Measurements from ENCODE around the gene PTPRN2. TPM values are rescaled to one million over a fixed set of nuclear protein-coding genes. Genes with fewer than 3 reads are reported as not detected.

The PTPRN2 gene
- polyA plus RNA-seq, 1 of the 3 experiments (the other 2 are of a cell fraction): 4.0 TPM

DNA sequence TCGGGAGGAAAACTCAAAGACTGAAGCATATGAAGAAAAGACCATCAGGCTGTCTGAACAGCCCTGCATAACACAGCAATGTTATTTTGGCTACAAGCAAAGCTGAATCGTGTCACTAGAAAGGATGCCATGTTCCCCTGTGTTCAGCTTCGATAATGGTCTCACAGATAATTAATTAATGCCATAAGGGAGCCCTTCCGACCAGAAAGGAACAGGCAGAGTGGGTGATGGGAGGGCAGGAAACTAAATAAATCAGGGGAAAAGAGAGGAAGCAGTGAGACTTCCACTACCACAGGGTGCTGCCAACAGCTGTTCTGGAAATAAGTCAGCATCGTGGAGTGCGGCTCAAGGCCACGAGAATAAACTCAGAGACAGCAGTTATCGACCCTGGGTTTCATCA, 3.2 kb downstream of the PTPRN2 start:
- no peak overlapping the region for H3K4me3 ChIP-seq (ENCODE audit: low read depth in 2 of 2, low read length in 1 of 2)
- WGBS (ENCODE audit: low lambda C conversion rate): 33% methylated on average over 8 of the region's 8 CpGs

DNA sequence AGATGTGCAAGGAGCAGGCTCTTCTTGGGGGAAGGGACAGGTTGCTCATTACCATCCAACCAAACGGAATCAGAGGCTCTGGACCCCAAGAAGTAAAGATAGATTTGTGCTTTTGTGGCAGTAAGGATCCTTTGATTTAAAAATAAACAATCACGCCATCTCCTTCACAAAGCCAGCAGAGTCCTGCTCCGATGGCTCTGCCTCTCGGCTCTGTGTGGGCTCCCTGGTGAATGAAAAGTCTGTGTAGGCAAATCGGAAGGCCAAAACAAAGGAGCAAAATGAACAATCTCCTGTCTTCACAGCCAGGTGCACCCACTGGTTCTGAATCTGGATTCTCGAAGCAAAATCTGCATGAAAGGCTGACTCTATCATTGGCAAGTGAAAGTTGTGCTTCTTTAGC, 3.8 kb downstream of the PTPRN2 start:
- H3K36me3 ChIP-seq (replicated peaks in 1 of 2; ENCODE audit: control insufficient read depth in 1 of 2, insufficient read depth in 2 of 2, low read length in 1 of 2): no peaks in the 10 kb centered on the region
- H3K27me3 ChIP-seq (ENCODE audit: insufficient read depth): no peaks in the 10 kb centered on the region; the same call in 1 of the 2 replicates
- no peaks in the 10 kb centered on the region for H3K79me2 ChIP-seq (ENCODE audit: insufficient read depth)
- 23% methylated on average over 6 of the region's 6 CpGs for WGBS (ENCODE audit: low lambda C conversion rate)
- H3K9me2 ChIP-seq: no peaks in the 10 kb centered on the region
- POLR2A ChIA-PET: interaction anchor here (2.6 kb wide), 1 partner anchor 11 kb away, joined by 8 read pairs; no protein-coding TSS in a partner anchor
- H3K27ac ChIP-seq (ENCODE audit: low read depth in 2 of 2, low read length in 1 of 2): peak overlapping the region in 1 of 2 experiments; percentile 73; a peak in 2 of 4 replicates
- no peak for DNase-seq
- H3F3A ChIP-seq (replicated peaks; ENCODE audit: insufficient read depth): no peaks in the 10 kb centered on the region
- H3K4me3 ChIP-seq (ENCODE audit: low read depth in 2 of 2, low read length in 1 of 2): no peak overlapping the region
- H3K4me1 ChIP-seq (ENCODE audit: control insufficient read depth in 1 of 2, insufficient read depth in 2 of 2, low read depth in 1 of 2, low read length in 1 of 2): peaks cover 0 to 34% of the 10 kb centered on the region in 2 experiments; a peak in 2 of 4 replicates
- no peaks in the 10 kb centered on the region for H3K9me3 ChIP-seq
- CTCF ChIA-PET: interaction anchor here (1.2 to 1.8 kb wide), 2 partner anchors 10 to 88 kb away, joined by 6 read pairs; no protein-coding TSS in a partner anchor
- no peak overlapping the region for H3K9ac ChIP-seq
- no peak overlapping the region for H2AFZ ChIP-seq (ENCODE audit: low read depth)
- TF ChIP-seq FOSL2 (IDR thresholded peaks at IDR 0.05; ENCODE audit: borderline replicate concordance, low read depth) (no peak), RFX5 (IDR thresholded peaks at IDR 0.05; ENCODE audit: low read length) (no peak), YY1 (IDR thresholded peaks at IDR 0.05; ENCODE audit: low read depth) (no peak), TCF12 (IDR thresholded peaks at IDR 0.05) (no peak), SMC3 (IDR thresholded peaks at IDR 0.05; ENCODE audit: low read depth, low read length) (no peak), FOXJ3 (CRISPR knock-in tag; IDR thresholded peaks at IDR 0.05) (no peak), EP300 (IDR thresholded peaks at IDR 0.05; ENCODE audit: borderline replicate concordance in 1 of 2, low read depth in 1 of 2, low read length in 1 of 2) (no peak), POLR2AphosphoS5 (IDR thresholded peaks at IDR 0.05; ENCODE audit: low read depth, low read length) (no peak), NFIC (IDR thresholded peaks at IDR 0.05; ENCODE audit: borderline replicate concordance) (no peak)
- TF ChIP-seq, protein P1, sequence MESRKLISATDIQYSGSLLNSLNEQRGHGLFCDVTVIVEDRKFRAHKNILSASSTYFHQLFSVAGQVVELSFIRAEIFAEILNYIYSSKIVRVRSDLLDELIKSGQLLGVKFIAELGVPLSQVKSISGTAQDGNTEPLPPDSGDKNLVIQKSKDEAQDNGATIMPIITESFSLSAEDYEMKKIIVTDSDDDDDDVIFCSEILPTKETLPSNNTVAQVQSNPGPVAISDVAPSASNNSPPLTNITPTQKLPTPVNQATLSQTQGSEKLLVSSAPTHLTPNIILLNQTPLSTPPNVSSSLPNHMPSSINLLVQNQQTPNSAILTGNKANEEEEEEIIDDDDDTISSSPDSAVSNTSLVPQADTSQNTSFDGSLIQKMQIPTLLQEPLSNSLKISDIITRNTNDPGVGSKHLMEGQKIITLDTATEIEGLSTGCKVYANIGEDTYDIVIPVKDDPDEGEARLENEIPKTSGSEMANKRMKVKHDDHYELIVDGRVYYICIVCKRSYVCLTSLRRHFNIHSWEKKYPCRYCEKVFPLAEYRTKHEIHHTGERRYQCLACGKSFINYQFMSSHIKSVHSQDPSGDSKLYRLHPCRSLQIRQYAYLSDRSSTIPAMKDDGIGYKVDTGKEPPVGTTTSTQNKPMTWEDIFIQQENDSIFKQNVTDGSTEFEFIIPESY (IDR thresholded peaks at IDR 0.05; ENCODE audit: borderline replicate concordance, low read depth): no peak
- TF ChIP-seq, protein P2, sequence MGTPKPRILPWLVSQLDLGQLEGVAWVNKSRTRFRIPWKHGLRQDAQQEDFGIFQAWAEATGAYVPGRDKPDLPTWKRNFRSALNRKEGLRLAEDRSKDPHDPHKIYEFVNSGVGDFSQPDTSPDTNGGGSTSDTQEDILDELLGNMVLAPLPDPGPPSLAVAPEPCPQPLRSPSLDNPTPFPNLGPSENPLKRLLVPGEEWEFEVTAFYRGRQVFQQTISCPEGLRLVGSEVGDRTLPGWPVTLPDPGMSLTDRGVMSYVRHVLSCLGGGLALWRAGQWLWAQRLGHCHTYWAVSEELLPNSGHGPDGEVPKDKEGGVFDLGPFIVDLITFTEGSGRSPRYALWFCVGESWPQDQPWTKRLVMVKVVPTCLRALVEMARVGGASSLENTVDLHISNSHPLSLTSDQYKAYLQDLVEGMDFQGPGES (IDR thresholded peaks at IDR 0.05; ENCODE audit: low read depth, low read length): no peak
- TF ChIP-seq, protein P3, sequence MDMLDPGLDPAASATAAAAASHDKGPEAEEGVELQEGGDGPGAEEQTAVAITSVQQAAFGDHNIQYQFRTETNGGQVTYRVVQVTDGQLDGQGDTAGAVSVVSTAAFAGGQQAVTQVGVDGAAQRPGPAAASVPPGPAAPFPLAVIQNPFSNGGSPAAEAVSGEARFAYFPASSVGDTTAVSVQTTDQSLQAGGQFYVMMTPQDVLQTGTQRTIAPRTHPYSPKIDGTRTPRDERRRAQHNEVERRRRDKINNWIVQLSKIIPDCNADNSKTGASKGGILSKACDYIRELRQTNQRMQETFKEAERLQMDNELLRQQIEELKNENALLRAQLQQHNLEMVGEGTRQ (IDR thresholded peaks at IDR 0.05; ENCODE audit: borderline replicate concordance, low read depth, low read length): no peak
- TF ChIP-seq, protein P4, sequence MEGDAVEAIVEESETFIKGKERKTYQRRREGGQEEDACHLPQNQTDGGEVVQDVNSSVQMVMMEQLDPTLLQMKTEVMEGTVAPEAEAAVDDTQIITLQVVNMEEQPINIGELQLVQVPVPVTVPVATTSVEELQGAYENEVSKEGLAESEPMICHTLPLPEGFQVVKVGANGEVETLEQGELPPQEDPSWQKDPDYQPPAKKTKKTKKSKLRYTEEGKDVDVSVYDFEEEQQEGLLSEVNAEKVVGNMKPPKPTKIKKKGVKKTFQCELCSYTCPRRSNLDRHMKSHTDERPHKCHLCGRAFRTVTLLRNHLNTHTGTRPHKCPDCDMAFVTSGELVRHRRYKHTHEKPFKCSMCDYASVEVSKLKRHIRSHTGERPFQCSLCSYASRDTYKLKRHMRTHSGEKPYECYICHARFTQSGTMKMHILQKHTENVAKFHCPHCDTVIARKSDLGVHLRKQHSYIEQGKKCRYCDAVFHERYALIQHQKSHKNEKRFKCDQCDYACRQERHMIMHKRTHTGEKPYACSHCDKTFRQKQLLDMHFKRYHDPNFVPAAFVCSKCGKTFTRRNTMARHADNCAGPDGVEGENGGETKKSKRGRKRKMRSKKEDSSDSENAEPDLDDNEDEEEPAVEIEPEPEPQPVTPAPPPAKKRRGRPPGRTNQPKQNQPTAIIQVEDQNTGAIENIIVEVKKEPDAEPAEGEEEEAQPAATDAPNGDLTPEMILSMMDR (IDR thresholded peaks at IDR 0.05): no peak
- TF ChIP-seq, protein P5, sequence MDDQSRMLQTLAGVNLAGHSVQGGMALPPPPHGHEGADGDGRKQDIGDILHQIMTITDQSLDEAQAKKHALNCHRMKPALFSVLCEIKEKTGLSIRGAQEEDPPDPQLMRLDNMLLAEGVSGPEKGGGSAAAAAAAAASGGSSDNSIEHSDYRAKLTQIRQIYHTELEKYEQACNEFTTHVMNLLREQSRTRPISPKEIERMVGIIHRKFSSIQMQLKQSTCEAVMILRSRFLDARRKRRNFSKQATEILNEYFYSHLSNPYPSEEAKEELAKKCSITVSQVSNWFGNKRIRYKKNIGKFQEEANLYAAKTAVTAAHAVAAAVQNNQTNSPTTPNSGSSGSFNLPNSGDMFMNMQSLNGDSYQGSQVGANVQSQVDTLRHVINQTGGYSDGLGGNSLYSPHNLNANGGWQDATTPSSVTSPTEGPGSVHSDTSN (IDR thresholded peaks at IDR 0.05): no peak
- TF ChIP-seq, protein P6, sequence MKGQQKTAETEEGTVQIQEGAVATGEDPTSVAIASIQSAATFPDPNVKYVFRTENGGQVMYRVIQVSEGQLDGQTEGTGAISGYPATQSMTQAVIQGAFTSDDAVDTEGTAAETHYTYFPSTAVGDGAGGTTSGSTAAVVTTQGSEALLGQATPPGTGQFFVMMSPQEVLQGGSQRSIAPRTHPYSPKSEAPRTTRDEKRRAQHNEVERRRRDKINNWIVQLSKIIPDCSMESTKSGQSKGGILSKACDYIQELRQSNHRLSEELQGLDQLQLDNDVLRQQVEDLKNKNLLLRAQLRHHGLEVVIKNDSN (IDR thresholded peaks at IDR 0.05; ENCODE audit: borderline replicate concordance, low read depth): no peak
- H3K4me2 ChIP-seq: no peak overlapping the region
- no peaks in the 10 kb centered on the region for H4K20me1 ChIP-seq (ENCODE audit: insufficient read depth)

More for the DNA sequence above, 3.2 kb downstream of the PTPRN2 start:
- Histone ChIP-seq H3K27me3 (ENCODE audit: insufficient read depth) (no peaks in the 10 kb centered on the region; the same call in 1 of the 2 replicates), H3K9me2 (no peaks in the 10 kb centered on the region), H3K36me3 (replicated peaks in 1 of 2; ENCODE audit: control insufficient read depth in 1 of 2, insufficient read depth in 2 of 2, low read length in 1 of 2) (no peaks in the 10 kb centered on the region), H3K4me1 (ENCODE audit: control insufficient read depth in 1 of 2, insufficient read depth in 2 of 2, low read depth in 1 of 2, low read length in 1 of 2) (peaks cover 0 to 34% of the 10 kb centered on the region in 2 experiments; a peak in 2 of 4 replicates), H3K79me2 (ENCODE audit: insufficient read depth) (no peaks in the 10 kb centered on the region), H2AFZ (ENCODE audit: low read depth) (no peak overlapping the region), H3K27ac (ENCODE audit: low read depth in 2 of 2, low read length in 1 of 2) (peak overlapping the region in 1 of 2 experiments; percentile 73; a peak in 2 of 4 replicates), H3K9me3 (no peaks in the 10 kb centered on the region), H3F3A (replicated peaks; ENCODE audit: insufficient read depth) (no peaks in the 10 kb centered on the region), H3K4me2 (no peak overlapping the region), H4K20me1 (ENCODE audit: insufficient read depth) (no peaks in the 10 kb centered on the region), H3K9ac (no peak overlapping the region)
- ChIA-PET POLR2A (interaction anchor here (2.6 kb wide), 1 partner anchor 11 kb away, joined by 8 read pairs; no protein-coding TSS in a partner anchor), CTCF (interaction anchor here (1.2 to 1.8 kb wide), 2 partner anchors 10 to 89 kb away, joined by 6 read pairs; no protein-coding TSS in a partner anchor)
- TF ChIP-seq CHD2 (IDR thresholded peaks at IDR 0.05; ENCODE audit: low read length, partially characterized antibody) (peak; percentile 53), GABPA (IDR thresholded peaks at IDR 0.05; ENCODE audit: low read depth) (no peak)
- TF ChIP-seq, protein P3 (IDR thresholded peaks at IDR 0.05; ENCODE audit: borderline replicate concordance, low read depth, low read length): no peak
- DNase-seq: peak; percentile 65
